GM19455 (cell line): ENCODE data around the gene IKBIP.
"Not testable (repeated sequence)": the region's sequence is repeated elsewhere in the genome, so short reads cannot be mapped to it uniquely, and the experiment has no call there.

Experiments used
- ATAC-seq: cut with Tn5 transposase; IDR thresholded peaks from one replicate; pipeline ENCODE4 v1.9.1; 2021; ENCODE audit not compliant: unreplicated experiment

The IKBIP gene

DNA sequence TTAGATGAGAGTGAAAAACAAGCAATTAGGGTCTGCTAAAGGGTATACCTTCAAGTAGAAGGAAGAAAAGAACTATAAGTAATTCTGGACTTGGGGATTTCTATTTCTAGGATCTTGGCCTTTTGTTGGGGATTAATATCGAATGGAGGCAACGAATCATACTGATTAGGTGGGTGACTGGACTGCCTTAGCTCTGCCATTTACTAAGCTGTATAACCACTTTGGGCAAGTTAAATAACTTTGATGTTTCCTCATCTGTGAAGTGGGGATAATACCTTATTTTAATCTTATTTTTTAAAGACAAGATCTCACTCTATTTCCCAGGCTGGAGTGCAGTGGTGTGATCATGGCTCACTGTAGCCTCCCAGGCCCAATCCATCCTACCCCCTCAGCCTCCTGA lies 6.6 kb downstream of the IKBIP start:
- no peak for ATAC-seq

- ATAC-seq: no peak
Measured at GRCh38 chr12:98637068-98637467, 7.5 kb downstream of the IKBIP start.

DNA sequence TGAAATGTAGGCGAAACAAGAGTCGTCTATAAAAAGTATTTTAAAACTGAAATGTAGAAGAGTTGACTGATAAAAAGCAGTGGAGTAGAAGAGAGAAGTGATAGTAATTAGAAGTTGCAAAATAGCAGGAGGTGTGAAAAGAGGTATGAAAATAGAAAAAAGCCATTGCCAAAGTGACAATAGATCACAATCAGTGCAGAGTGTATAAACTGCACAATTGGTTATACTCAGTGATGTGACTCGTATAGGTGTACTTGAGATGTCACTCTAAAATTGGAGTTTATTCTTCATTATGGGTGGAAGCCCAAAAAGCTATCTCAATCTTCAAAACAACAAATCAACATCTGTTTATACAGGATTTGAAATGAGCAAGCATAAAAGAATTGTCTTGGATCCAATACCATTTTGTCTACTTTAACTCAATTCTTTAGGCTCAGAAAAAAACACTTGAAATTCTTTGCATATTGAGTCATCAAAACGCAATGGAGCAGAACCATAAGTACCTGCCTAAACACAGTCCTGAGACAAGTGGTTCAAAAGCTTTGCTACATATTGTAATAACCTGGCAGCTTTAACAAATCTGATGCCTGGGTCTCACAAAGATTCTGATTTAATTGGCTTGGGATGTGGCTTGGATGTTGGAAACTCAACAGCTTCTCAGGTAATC lies 8.8 kb downstream of the IKBIP start:
- peak; percentile 84 for ATAC-seq

DNA sequence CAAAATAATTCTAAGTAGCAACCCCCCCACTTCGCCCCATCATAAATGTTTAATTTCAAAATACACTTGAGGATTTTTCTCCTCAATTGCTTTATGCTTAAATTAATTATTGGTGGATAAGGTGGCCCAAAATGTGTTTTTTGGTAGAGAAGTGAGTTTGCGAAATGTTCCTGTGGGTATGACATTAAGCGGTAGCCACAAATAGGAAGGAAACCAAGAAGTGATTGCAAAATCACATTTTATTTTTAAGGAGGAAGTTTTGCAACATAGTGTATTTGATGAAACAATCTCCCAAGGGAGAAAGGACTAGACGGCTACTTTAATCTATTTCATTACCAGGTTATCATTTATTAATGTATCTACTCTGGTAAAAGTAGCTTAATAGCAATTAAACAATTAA lies 25.6 kb downstream of the IKBIP start:
- no peak for ATAC-seq

DNA sequence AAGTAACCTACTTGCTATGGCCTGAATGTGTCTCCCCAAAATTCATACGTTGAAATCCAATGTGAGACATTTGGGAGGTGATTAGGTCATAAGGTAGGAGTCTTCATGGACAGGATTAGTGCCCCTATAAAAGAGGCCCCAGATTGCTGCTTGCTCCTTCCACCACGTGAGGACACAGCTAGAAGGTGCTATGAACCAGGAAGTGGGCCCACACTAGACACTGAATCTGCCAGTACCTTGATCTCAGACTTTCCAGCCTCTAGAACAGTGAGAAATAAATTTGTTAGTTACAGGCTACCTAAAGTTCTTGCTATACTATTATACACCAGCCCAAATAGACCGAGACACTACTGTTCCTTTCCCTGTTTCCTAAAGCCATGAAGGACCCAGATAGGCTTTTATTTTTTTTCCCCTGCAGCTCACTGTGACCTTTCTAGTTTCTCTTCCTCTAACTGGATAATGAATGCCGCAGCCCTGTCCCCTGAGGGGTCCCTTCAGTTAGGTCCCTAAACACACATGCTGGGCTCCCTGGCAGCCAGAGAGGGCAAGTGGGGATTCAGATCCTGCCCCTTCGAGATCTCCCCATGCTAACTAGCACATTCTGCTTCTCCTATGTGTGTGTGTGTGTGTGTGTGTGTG lies 31.8 kb downstream of the IKBIP start:
- peak; percentile 79 for ATAC-seq

- ATAC-seq: no peak
Measured at GRCh38 chr12:98610596-98610995, 34.0 kb downstream of the IKBIP start.

DNA sequence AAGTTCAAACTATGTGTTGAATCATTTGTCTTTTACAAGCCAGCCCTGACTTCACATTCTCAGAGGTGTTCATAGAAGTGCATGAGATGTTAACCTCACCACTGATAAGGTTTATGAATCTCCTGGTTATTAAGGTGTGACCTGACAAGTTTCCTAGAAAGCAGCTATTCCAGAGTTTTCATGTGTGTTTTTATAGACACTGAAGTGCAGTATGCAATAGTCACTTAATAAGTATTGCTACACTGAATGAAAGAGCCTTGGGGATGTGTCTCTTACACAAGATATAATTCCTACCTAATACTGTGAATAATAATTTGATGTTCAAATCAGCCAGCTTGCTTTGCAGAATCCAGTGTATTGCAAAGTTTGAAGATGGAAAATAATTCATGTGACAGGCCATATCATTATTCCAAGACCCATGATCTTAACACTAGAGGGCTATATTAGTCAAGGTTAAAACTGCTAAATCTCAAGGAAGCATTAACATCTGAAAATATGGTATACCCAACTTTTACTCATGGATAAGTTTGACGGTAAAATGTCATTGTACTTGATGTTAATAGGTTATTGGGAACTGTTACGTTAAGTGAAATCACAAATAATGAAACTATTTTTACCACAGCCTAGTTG lies 38.1 kb downstream of the IKBIP start:
- ATAC-seq: no peak

DNA sequence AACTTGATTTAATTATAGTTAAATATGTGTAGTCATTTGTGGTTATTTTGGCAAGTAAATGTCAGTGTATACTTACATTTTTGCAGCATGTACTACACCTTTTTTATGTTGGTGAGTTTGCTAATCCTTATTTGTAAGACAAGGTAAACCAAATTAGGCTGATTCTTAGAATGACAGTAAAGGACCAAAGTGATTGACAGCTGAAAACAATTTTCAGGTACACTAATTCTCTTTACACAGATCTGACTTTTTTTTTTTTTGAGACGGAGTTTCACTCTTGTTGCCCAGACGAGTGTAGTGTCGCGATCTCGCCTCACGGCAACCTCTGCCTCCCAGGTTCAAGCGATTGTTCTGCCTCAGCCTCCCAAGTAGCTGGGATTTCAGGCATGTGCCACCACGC lies 42.7 kb downstream of the IKBIP start:
- no peak for ATAC-seq

DNA sequence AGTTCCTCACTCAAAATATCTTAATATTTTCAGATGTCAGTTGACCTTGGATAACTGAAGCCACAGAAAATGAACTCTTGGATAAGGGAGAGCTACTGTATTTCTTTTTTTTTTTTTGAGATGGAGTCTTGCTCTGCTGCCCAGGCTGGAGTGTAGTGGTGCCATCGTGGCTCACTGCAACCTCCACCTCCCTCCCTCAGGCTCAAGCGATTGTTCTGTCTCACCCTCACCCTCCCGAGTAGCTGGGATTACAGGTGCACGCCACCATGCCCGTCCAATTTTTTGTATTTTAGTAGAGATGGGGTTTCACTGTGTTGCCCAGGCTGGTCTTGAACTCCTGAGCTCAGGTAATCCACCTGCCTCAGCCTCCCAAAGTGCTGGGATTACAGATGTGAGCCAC lies 47.3 kb downstream of the IKBIP start:
- ATAC-seq: not testable (repeated sequence)

- ATAC-seq: no peak
Measured at GRCh38 chr12:98595243-98595988, 49.2 kb downstream of the IKBIP start.

GRCh38 chr12:98594050-98594835 lies 50.3 kb downstream of the IKBIP start:
- no peak for ATAC-seq

GRCh38 chr12:98593351-98594049 lies 51.1 kb downstream of the IKBIP start, which contains the start of gene SLC25A3:
SLC25A3 (plus strand) TSS chr12:98593686; CDS start chr12:98593979, 293 bp downstream.
- peak; percentile 99 for ATAC-seq

DNA sequence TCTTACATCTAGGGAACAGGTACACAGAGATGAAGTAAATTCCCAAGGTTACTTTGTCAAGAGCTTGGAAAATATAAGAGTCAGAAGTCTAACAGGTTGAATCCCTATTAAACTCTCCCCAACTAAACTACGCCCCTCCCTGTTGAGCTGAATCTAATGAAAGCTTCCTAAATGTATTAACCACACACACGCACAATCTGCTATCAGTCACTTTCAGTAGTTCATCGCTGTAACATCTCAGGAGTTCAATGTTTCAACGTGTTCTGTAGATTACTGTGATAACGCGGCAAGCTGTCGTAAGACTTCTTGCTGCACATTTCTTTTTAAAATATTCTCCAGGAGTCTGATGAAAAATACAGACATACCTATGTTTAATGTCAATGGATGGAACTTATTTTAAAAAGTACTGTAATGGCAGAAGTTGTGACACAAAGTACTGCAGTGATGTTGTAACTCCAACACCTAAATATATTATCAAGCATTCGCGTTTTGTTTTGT lies 51.7 kb downstream of the IKBIP start:
- ATAC-seq: peak; percentile 7

DNA sequence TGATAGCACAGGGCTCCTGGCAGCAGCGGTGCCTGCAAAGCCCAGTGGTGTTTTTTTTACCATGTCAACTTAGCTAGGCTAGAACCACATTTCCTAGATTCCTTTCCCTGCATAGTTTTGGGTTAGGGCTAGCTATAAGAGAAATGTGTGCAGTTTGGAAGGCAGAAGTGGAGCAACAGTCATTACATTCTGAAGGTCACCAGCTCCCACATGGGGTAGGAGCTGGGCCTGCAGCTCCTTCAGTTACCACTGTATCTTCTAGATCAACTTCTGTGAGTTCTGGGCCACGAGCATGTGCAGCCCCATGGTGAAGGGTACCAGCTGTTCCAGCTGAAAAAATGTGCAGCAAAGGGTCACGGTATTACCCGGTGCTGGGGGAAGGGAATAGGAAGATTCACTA lies 53.4 kb downstream of the IKBIP start:
- ATAC-seq: no peak

GRCh38 chr12:98587084-98587483 lies 57.5 kb downstream of the IKBIP start:
- ATAC-seq: no peak

GRCh38 chr12:98582093-98582492 lies 62.5 kb downstream of the IKBIP start:
- ATAC-seq: no peak

DNA sequence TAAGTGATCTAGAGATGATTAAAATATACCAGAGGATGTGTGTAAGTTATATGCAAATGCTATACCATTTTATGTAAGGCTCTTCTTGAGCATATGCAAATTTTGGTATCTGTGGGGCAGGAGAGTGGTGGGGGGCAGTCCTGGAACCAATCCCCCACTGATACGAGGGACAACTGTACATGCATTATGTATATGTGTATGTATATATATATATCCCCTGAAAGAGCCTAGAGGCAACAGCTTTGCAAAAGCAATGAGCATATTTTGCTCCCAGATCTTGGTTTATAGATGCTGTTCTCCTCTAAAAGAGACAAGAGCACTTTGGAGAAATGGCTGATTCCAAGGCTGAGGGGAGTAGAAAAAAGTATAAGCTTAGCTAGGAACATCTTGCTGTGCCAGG lies 63.5 kb downstream of the IKBIP start:
- ATAC-seq: no peak

- no peak for ATAC-seq
Measured at GRCh38 chr12:98580695-98581094, 63.9 kb downstream of the IKBIP start.

DNA sequence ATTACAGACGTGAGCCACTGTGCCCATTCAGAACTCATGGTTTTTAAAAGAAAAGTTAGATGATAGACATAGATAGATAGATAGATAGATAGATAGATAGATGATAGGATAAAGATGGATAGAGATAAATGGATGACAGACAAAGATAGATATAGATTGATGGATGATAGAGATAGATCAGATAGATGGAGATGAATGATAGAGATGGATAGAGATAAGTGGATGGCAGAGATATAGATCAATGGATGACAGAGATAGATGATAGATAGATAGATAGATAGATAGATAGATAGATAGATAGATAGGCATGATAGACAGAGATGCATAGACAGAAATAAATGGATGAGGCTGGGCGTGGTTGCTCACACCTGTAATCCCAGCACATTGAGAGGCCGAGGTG lies 64.8 kb downstream of the IKBIP start:
- ATAC-seq: no peak

DNA sequence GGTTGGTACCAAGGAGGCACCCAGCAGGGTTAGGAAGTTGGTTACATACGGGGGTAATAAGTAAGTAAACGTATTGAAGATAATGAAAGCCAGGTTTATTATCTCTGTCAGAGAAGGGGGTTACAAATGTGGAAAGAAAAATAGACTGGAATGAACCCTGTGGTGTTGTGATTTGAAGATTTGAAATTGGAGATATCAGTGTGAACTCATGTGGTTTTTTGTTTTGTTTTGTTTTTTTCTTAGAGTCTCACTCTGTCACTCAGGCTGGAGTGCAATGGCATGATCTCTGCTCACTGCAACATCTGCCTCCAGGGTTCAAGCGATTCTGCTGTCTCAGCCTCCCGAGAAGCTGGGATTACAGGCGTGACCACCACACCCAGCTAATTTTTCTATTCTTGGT lies 65.2 kb downstream of the IKBIP start:
- ATAC-seq: no peak
